ENCODE data around the gene GABRR2.

The GABRR2 gene

DNA sequence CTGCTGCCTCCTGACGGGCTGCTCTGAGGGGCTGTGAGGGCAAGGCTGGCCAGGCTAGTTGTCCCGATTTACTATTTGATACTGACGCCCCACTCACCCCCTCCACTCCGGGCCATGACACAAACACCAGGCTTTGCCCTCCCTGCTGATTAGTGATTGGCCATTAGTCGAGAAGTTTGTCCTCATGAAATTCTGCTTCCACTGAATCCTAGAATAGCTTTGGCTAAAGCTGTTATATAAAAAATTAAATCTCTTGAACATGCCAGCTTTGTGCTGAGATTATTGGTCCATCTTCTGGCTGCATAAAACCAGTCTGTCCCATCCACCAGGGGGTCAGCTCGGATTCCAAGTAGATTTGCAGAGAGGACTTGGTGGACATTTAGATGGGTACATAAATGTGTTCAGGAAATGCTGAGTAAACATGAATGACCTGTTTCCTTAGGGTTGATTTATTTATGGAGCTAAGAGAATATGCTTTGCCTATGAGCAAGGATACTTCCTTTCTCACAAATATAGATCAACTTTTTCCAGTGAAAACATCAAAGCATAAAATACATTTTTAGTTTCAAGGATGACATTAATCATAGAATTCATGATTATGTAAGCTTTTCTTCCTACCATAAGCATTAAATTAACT, at the start of gene GABRR2:
GABRR2 (minus strand) TSS at position 51 of the 637 bp plus-strand sequence. CDS start 134 bp downstream, outside the sequence.
- Histone ChIP-seq H3K4me2 (ENCODE audit: low read length) (no peak within 1 kb of the TSS), H3K4me1 (no peaks in the 10 kb centered on the region), H3K9me3 (ENCODE audit: control insufficient read depth, low read length) (no peaks in the 10 kb centered on the region), H3K27me3 (ENCODE audit: control insufficient read depth, insufficient read depth, low read length) (no peaks in the 10 kb centered on the region), H3K27ac (no peak within 1 kb of the TSS), H2AFZ (no peak within 1 kb of the TSS), H3K9ac (no peak within 1 kb of the TSS), H3K4me3 (ENCODE audit: low read depth, low read length) (no peak within 1 kb of the TSS), H3K79me2 (no peaks in the 10 kb centered on the region), H3K36me3 (ENCODE audit: control insufficient read depth, insufficient read depth, low read length) (no peaks in the 10 kb centered on the region)
- TF ChIP-seq CTCF (IDR thresholded peaks at IDR 0.05), result no peak

GRCh38 chr6:89364586-89364985, 49.5 kb upstream of the GABRR2 start:
- H3K9me3 ChIP-seq (ENCODE audit: control insufficient read depth, low read length), result no peaks in the 10 kb centered on the region

DNA sequence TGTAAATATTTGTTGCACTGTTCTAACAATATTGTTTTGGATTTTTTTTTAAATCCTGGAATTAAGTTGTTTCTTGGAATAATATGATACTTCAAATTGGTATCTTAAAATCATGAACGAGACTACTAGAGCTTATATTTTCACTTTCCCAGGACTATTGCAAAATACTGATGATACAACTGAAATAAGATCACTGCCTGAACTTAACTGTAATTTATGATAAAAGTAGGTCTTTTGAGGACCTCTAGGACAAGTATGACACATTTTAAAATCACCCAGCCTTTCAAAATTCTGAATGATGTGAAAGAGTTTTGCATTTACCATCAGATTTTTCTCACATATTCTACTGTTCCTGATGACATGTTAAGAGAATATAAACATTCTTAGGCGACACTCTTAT, 46.1 kb upstream of the GABRR2 start:
- H3K79me2 ChIP-seq, result no peaks in the 10 kb centered on the region
- TF ChIP-seq CTCF (IDR thresholded peaks at IDR 0.05), result no peak
- H3K4me1 ChIP-seq, result no peaks in the 10 kb centered on the region
- H3K4me2 ChIP-seq (ENCODE audit: low read length), result no peak overlapping the region
- H3K27me3 ChIP-seq (ENCODE audit: control insufficient read depth, insufficient read depth, low read length), result no peaks in the 10 kb centered on the region
- H2AFZ ChIP-seq, result no peak overlapping the region
- no peak overlapping the region for H3K27ac ChIP-seq
- no peaks in the 10 kb centered on the region for H3K9me3 ChIP-seq (ENCODE audit: control insufficient read depth, low read length)
- H3K36me3 ChIP-seq (ENCODE audit: control insufficient read depth, insufficient read depth, low read length), result no peaks in the 10 kb centered on the region
- H3K4me3 ChIP-seq (ENCODE audit: low read depth, low read length), result no peak overlapping the region
- no peak overlapping the region for H3K9ac ChIP-seq

More at GRCh38 chr6:89364586-89364985, 49.5 kb upstream of the GABRR2 start:
- Histone ChIP-seq H3K27me3 (ENCODE audit: control insufficient read depth, insufficient read depth, low read length) (no peaks in the 10 kb centered on the region), H3K79me2 (no peaks in the 10 kb centered on the region), H3K4me3 (ENCODE audit: low read depth, low read length) (no peak overlapping the region), H3K4me1 (no peaks in the 10 kb centered on the region), H3K36me3 (ENCODE audit: control insufficient read depth, insufficient read depth, low read length) (no peaks in the 10 kb centered on the region), H3K9ac (no peak overlapping the region), H3K4me2 (ENCODE audit: low read length) (no peak overlapping the region), H2AFZ (no peak overlapping the region), H3K27ac (no peak overlapping the region)
- no peak for TF ChIP-seq CTCF (IDR thresholded peaks at IDR 0.05)

GRCh38 chr6:89360415-89360999, 45.4 kb upstream of the GABRR2 start:
- H3K9me3 ChIP-seq (ENCODE audit: control insufficient read depth, low read length), result no peaks in the 10 kb centered on the region
- H3K27ac ChIP-seq, result no peak overlapping the region
- no peak overlapping the region for H3K4me2 ChIP-seq (ENCODE audit: low read length)
- H3K79me2 ChIP-seq, result no peaks in the 10 kb centered on the region
- no peaks in the 10 kb centered on the region for H3K4me1 ChIP-seq
- no peaks in the 10 kb centered on the region for H3K27me3 ChIP-seq (ENCODE audit: control insufficient read depth, insufficient read depth, low read length)
- TF ChIP-seq CTCF (IDR thresholded peaks at IDR 0.05), result no peak
- no peak overlapping the region for H3K9ac ChIP-seq
- H3K4me3 ChIP-seq (ENCODE audit: low read depth, low read length), result no peak overlapping the region
- H3K36me3 ChIP-seq (ENCODE audit: control insufficient read depth, insufficient read depth, low read length), result no peaks in the 10 kb centered on the region
- no peak overlapping the region for H2AFZ ChIP-seq

- H3K36me3 ChIP-seq (ENCODE audit: control insufficient read depth, insufficient read depth, low read length), result no peaks in the 10 kb centered on the region
- H3K4me3 ChIP-seq (ENCODE audit: low read depth, low read length), result no peak overlapping the region
- no peak overlapping the region for H2AFZ ChIP-seq
- H3K27me3 ChIP-seq (ENCODE audit: control insufficient read depth, insufficient read depth, low read length), result no peaks in the 10 kb centered on the region
- H3K27ac ChIP-seq, result no peak overlapping the region
- no peaks in the 10 kb centered on the region for H3K4me1 ChIP-seq
- no peak overlapping the region for H3K9ac ChIP-seq
- no peak for TF ChIP-seq CTCF (IDR thresholded peaks at IDR 0.05)
- no peaks in the 10 kb centered on the region for H3K79me2 ChIP-seq
- H3K9me3 ChIP-seq (ENCODE audit: control insufficient read depth, low read length), result no peaks in the 10 kb centered on the region
- no peak overlapping the region for H3K4me2 ChIP-seq (ENCODE audit: low read length)
Measured at GRCh38 chr6:89359561-89359960, 44.5 kb upstream of the GABRR2 start.

All from parathyroid adenoma (tissue), 2 donors.